H54 (cell line): ENCODE data around the gene PDE4C.

Source experiments
- DNase-seq: peaks from one replicate; pipeline ENCODE4 v3.0.0; 2011; ENCODE audit warnings: low spot score, mixed read lengths; ENCODE audit not compliant: insufficient read length
- FAIRE-seq: peaks from 3 replicates; lab custom pipeline; 2011; peaks lifted over from hg19 to GRCh38; lab: Jason Lieb, UNC
- POLR2A ChIP-seq: IDR thresholded peaks from 2 replicates; pipeline ENCODE4 v1.6.1; 2011; ENCODE audit warnings: low read depth, mild to moderate bottlenecking, low read length

PDE4C gene

GRCh38 chr19:18233224-18233825 lies 7.1 kb upstream of the PDE4C start:
- DNase-seq (no peak), FAIRE-seq (no peak)
- TF ChIP-seq POLR2A = no peak

DNA sequence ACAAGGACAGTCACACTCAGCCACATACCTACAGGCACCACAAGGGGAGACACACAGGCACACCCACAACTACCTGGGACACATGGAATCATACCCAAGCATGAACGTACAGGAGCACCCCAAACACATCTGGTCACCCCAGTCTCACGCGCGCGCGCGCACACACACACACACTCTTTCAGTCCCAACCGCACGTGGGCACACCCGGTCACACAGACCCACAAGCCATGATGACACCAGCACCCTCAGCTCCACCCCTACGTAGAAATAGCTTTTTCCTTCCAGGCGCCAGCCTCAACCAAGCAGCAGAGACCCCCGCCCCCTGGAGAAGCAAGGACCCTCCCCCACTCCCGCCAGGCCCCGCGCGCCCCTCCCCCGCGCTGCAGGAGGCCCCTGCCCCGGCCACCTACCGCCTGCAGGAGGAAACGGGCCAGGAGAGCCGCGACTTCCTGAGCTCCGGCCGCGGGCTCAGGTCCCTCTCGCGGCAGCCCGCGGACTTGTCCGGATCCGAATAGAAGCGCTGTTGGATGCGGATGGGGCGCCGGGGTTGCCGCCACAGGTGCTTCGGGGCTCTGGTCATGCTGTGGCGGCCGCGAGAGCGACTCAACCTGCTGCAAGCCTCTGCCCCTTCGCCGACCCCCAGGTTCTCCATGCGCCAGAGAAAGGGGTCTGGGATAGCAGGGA lies 6.4 kb upstream of the PDE4C start:
- TF ChIP-seq POLR2A = no peak
- FAIRE-seq (no peak), DNase-seq (no peak)

- TF ChIP-seq POLR2A = no peak
- DNase-seq (no peak), FAIRE-seq (no peak)
Observed at GRCh38 chr19:18231775-18232174, 5.5 kb upstream of the PDE4C start.

DNA sequence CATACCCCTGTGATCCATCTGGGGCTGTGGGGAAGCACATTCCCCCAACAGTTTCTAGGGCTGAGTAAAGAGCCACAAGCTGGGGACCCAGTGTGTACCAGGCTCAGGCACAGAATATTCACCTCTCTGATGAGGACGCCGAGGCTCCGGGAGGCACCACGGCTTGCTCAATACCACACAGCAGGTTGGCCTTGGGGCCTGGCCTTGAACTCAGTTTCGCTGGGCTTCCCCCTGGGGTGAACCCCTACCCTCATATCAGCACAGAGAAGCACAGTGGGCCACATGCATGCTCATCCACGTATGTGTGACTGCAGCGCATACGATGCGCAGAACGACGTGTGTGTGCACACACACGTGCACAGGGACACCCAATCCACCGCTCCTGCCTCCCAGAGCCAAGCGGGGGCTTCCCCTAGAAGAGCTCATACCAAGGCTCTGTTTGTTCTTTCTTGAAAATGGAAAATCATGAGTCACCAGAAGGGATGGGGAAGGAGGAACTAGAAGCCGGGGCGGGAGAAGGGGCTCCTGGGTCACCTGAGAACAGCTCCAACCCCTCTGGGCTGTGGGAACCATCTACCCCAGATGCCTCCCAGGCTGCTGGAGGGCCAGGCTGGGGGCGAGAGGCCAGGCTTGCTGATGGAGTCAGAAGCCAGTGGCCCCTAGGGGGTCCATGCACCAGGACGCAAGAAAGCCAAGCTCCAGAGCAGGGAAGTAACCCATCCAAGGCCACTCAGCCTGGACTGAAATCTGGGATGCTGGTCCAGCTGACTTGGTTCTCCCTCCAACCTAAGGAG lies 4.9 kb upstream of the PDE4C start:
- DNase-seq = peak; percentile 50
- no peak for FAIRE-seq
- no peak for TF ChIP-seq POLR2A

DNA sequence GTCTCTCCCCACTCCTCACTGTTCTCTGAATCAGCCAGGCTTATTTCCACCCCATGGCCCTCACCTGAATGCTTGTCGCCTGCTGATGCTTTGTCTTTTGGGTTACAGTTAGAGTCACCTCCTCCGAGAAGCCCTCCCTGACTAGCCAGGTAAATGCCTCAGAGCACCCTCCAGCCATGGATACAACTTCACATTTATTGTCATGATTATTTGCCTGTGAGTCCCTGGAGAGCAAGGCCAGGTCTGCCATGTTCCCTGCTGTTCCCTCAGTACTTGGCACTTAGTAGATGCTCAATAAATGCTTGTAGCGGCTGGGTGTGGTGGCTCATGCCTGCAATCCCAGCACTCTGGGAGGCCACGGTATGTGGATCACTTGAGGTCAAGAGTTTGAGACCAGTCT lies 3.7 kb upstream of the PDE4C start:
- no peak for TF ChIP-seq POLR2A
- FAIRE-seq (no peak), DNase-seq (no peak)

DNA sequence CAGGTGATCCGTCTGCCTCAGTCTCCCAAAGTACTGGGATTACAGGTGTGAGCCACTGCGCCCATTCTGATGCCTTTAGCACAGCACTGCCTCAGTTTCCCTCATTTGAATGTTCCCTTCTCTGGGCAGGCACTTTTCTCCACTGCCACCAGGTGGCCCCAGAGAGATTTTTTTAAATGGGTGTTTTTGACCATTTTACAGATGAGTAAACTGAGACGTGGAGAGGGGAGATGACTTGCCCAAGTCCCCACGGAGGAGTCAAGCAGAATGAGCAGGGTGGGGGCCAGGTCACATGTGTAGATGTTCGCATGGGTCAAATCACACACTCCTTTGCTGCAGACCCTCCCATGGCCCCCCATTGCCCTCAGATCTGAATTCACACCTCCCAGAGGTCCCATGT lies 3.2 kb upstream of the PDE4C start:
- no peak for TF ChIP-seq POLR2A
- DNase-seq = no peak
- no peak for FAIRE-seq

- no peak for TF ChIP-seq POLR2A
- no peak for DNase-seq
- no peak for FAIRE-seq
Observed at GRCh38 chr19:18227781-18228271, 1.6 kb upstream of the PDE4C start.

GRCh38 chr19:18226956-18227780 lies 930 bp upstream of the PDE4C start:
- no peak for TF ChIP-seq POLR2A
- FAIRE-seq (no peak), DNase-seq (no peak)

DNA sequence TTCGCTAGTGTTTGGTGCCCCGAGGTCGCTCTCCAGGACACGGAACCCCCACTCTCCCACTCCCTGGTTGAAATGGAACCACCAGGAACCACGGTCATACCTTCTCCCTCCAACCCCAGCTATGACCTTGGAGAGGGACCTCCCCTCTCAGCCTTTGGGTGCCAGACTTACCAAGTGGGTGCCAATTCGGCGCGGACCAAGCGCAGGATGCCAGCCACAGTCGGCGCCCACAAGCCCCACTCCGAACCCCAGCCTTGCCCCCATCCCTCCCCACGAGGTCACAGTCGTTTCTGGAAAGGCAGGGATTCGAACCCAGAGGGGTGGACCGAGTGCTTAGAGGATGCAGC lies 910 bp downstream of the PDE4C start:
- FAIRE-seq (no peak), DNase-seq (no peak)
- no peak for TF ChIP-seq POLR2A

GRCh38 chr19:18224525-18225354 lies 1.5 kb downstream of the PDE4C start:
- DNase-seq = peak; percentile 97

GRCh38 chr19:18223860-18224524 lies 2.2 kb downstream of the PDE4C start:
- TF ChIP-seq POLR2A = no peak
- peak; percentile 79 for DNase-seq
- FAIRE-seq = no peak

More at GRCh38 chr19:18224525-18225354, 1.5 kb downstream of the PDE4C start:
- TF ChIP-seq POLR2A = no peak
- FAIRE-seq = peak; percentile 97
